ENCODE results near the gene MTMR12.
A peak's percentile ranks its signal among the peaks of the same experiment; 100 is the strongest.

Gene MTMR12

DNA sequence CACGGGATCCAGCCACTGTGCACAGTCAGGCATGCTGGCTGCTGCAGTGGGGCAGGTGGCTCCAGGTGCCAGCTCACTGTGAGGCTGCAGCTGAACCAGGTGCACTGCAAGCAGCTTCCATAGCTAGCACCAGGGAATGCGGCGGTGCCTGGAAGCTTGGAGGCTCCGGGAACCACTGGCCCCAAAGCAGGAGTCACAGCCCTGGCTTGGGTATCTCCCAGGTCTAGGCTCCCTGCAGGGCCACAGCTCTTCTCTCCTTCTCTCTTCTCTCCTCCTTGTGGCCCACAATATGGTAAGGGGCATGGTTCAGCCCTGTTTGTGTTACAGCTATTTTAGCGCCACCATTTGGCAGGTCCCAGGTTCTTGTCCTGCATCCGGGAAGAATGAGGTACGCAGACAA, 6.7 kb upstream of the MTMR12 start:
- no peak overlapping the region for H4K8ac ChIP-seq (ENCODE audit: low read depth, low read length)
- peak overlapping the region; percentile 17 for H3K23ac ChIP-seq (ENCODE audit: low read depth, low read length, poor library complexity)
- no peaks in the 10 kb centered on the region for H3K27me3 ChIP-seq (ENCODE audit: control insufficient read depth in 3 of 3, insufficient read depth in 3 of 3, low read depth in 1 of 3, low read length in 3 of 3)
- no peak overlapping the region for H3K27ac ChIP-seq (replicated peaks; ENCODE audit: low read length)
- H3K9ac ChIP-seq (ENCODE audit: low read depth, low read length, poor library complexity) = no peak overlapping the region
- H3K79me1 ChIP-seq (ENCODE audit: low read depth, low read length) = no peaks in the 10 kb centered on the region
- H2AK5ac ChIP-seq (ENCODE audit: low read depth, low read length) = peak overlapping the region; percentile 14
- no peak overlapping the region for H2BK5ac ChIP-seq (ENCODE audit: low read length)
- no peak overlapping the region for H3K14ac ChIP-seq (ENCODE audit: low read length)
- no peak overlapping the region for H4K91ac ChIP-seq (ENCODE audit: low read depth, low read length, poor library complexity)
- WGBS, 2 donors (ENCODE audit: extremely low coverage in 2 of 2, insufficient read length in 2 of 2, insufficient replicate concordance in 1 of 2) = no CpG with 5 or more reads among the region's 7 CpGs
- peak overlapping the region; percentile 87 for H2BK15ac ChIP-seq (ENCODE audit: low read length)
- H3K4me1 ChIP-seq (ENCODE audit: control insufficient read depth in 2 of 2, insufficient read depth in 1 of 2, low read depth in 1 of 2, low read length in 2 of 2) = no peaks in the 10 kb centered on the region
- no peak overlapping the region for H3K4ac ChIP-seq (ENCODE audit: low read length)
- no peak overlapping the region for H2BK120ac ChIP-seq (ENCODE audit: low read depth, low read length)
- no peak overlapping the region for H3K4me2 ChIP-seq (ENCODE audit: insufficient read depth, low read length, poor library complexity, severe bottlenecking)
- H2AFZ ChIP-seq (ENCODE audit: low read length) = no peak overlapping the region
- H3K9me3 ChIP-seq (replicated peaks in 1 of 2; ENCODE audit: control insufficient read depth in 2 of 2, insufficient read depth in 1 of 2, low read depth in 1 of 2, low read length in 2 of 2) = peaks cover 2 to 5% of the 10 kb centered on the region in 2 donors
- peak overlapping the region in 1 of 2 donors; percentile 63 for H3K4me3 ChIP-seq (ENCODE audit: low read length in 2 of 2)
- no peak for DNase-seq (ENCODE audit: low spot score)
- H3K36me3 ChIP-seq (replicated peaks in 1 of 2; ENCODE audit: control insufficient read depth in 2 of 2, insufficient read depth in 2 of 2, low read length in 2 of 2) = no peaks in the 10 kb centered on the region
- peak overlapping the region; percentile 81 for H2BK12ac ChIP-seq (ENCODE audit: low read length)
- peak overlapping the region; percentile 57 for H3K18ac ChIP-seq (ENCODE audit: low read length)

GRCh38 chr5:32317041-32317440, 4.3 kb upstream of the MTMR12 start:
- WGBS, 2 donors (ENCODE audit: extremely low coverage in 2 of 2, insufficient read length in 2 of 2, insufficient replicate concordance in 1 of 2) = no CpG with 5 or more reads among the region's 7 CpGs
- Histone ChIP-seq H3K4me2 (ENCODE audit: insufficient read depth, low read length, poor library complexity, severe bottlenecking) (no peak overlapping the region), H3K9me3 (replicated peaks in 1 of 2; ENCODE audit: control insufficient read depth in 2 of 2, insufficient read depth in 1 of 2, low read depth in 1 of 2, low read length in 2 of 2) (peaks cover 2 to 5% of the 10 kb centered on the region in 2 donors), H3K79me1 (ENCODE audit: low read depth, low read length) (peaks cover 3% of the 10 kb centered on the region), H3K27me3 (ENCODE audit: control insufficient read depth in 3 of 3, insufficient read depth in 3 of 3, low read depth in 1 of 3, low read length in 3 of 3) (no peaks in the 10 kb centered on the region), H2AFZ (ENCODE audit: low read length) (no peak overlapping the region), H3K9ac (ENCODE audit: low read depth, low read length, poor library complexity) (peak overlapping the region; percentile 54), H3K4ac (ENCODE audit: low read length) (no peak overlapping the region), H4K8ac (ENCODE audit: low read depth, low read length) (no peak overlapping the region), H3K14ac (ENCODE audit: low read length) (no peak overlapping the region), H2BK5ac (ENCODE audit: low read length) (no peak overlapping the region), H2AK5ac (ENCODE audit: low read depth, low read length) (peak overlapping the region; percentile 3), H3K36me3 (replicated peaks in 1 of 2; ENCODE audit: control insufficient read depth in 2 of 2, insufficient read depth in 2 of 2, low read length in 2 of 2) (no peaks in the 10 kb centered on the region), H2BK12ac (ENCODE audit: low read length) (no peak overlapping the region), H3K4me3 (ENCODE audit: low read length in 2 of 2) (peak overlapping the region in 1 of 2 donors; percentile 6), H2BK15ac (ENCODE audit: low read length) (no peak overlapping the region), H3K23ac (ENCODE audit: low read depth, low read length, poor library complexity) (no peak overlapping the region), H4K91ac (ENCODE audit: low read depth, low read length, poor library complexity) (no peak overlapping the region), H3K27ac (replicated peaks; ENCODE audit: low read length) (no peak overlapping the region), H3K4me1 (ENCODE audit: control insufficient read depth in 2 of 2, insufficient read depth in 1 of 2, low read depth in 1 of 2, low read length in 2 of 2) (no peaks in the 10 kb centered on the region), H3K18ac (ENCODE audit: low read length) (no peak overlapping the region), H2BK120ac (ENCODE audit: low read depth, low read length) (no peak overlapping the region)
- DNase-seq (ENCODE audit: low spot score) = no peak

DNA sequence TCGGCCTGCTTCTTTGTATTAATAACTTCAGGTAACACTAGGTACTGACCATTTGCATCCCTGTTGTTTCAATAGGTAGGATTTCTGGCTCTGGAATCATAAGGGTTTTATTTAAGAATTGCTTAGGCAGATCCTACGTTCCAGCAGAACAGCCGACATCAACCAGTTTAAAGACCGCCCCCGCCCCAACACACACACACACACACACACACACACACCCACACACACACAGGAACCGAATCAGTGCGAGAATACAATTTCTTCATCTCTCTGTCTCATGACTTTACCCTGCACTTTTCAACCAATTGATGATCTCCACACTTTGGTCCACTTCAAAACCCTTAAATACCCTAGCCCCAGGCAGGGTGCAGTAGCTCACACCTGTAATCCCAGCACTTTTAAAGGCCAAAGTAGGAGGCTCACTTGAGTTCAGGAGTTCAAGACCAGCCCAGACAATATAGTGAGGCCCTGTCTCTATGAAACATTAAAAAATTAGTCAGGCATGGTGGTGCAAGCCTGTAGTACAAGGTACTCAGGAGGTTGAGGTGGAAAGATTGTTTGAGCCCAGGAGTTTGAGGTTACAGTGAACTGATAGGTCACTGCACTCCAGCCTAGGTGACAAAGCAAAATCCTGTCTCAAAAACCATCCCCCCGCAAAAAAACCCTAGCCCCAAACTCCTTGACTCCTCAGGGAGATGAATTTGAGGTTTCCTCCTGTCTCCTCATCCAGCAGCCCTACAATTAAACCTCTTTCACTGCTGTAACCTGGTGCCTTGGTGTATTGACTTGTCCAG, 2.7 kb upstream of the MTMR12 start:
- Histone ChIP-seq H3K14ac (ENCODE audit: low read length) (no peak overlapping the region), H3K23ac (ENCODE audit: low read depth, low read length, poor library complexity) (no peak overlapping the region), H3K27me3 (ENCODE audit: control insufficient read depth in 3 of 3, insufficient read depth in 3 of 3, low read depth in 1 of 3, low read length in 3 of 3) (no peaks in the 10 kb centered on the region), H3K9ac (ENCODE audit: low read depth, low read length, poor library complexity) (no peak overlapping the region), H3K4me3 (ENCODE audit: low read length in 2 of 2) (no peak overlapping the region), H3K36me3 (replicated peaks in 1 of 2; ENCODE audit: control insufficient read depth in 2 of 2, insufficient read depth in 2 of 2, low read length in 2 of 2) (peaks cover 0 to 3% of the 10 kb centered on the region in 2 donors), H4K8ac (ENCODE audit: low read depth, low read length) (no peak overlapping the region), H3K4me2 (ENCODE audit: insufficient read depth, low read length, poor library complexity, severe bottlenecking) (peak overlapping the region; percentile 2), H2BK5ac (ENCODE audit: low read length) (no peak overlapping the region), H3K79me1 (ENCODE audit: low read depth, low read length) (peaks cover 4% of the 10 kb centered on the region), H4K91ac (ENCODE audit: low read depth, low read length, poor library complexity) (no peak overlapping the region), H3K18ac (ENCODE audit: low read length) (no peak overlapping the region), H2BK15ac (ENCODE audit: low read length) (no peak overlapping the region), H3K4ac (ENCODE audit: low read length) (no peak overlapping the region), H2BK12ac (ENCODE audit: low read length) (no peak overlapping the region), H2AK5ac (ENCODE audit: low read depth, low read length) (no peak overlapping the region), H3K9me3 (replicated peaks in 1 of 2; ENCODE audit: control insufficient read depth in 2 of 2, insufficient read depth in 1 of 2, low read depth in 1 of 2, low read length in 2 of 2) (no peaks in the 10 kb centered on the region), H2BK120ac (ENCODE audit: low read depth, low read length) (no peak overlapping the region), H3K4me1 (ENCODE audit: control insufficient read depth in 2 of 2, insufficient read depth in 1 of 2, low read depth in 1 of 2, low read length in 2 of 2) (peaks cover 5% of the 10 kb centered on the region in 2 donors), H3K27ac (replicated peaks; ENCODE audit: low read length) (no peak overlapping the region), H2AFZ (ENCODE audit: low read length) (no peak overlapping the region)
- no CpG with 5 or more reads among the region's 8 CpGs for WGBS, 2 donors (ENCODE audit: extremely low coverage in 2 of 2, insufficient read length in 2 of 2, insufficient replicate concordance in 1 of 2)
- DNase-seq (ENCODE audit: low spot score) = no peak

GRCh38 chr5:32314658-32315057, 1.9 kb upstream of the MTMR12 start:
- no peak overlapping the region for H2AK5ac ChIP-seq (ENCODE audit: low read depth, low read length)
- peaks cover 4% of the 10 kb centered on the region for H3K79me1 ChIP-seq (ENCODE audit: low read depth, low read length)
- no peak overlapping the region for H3K27ac ChIP-seq (replicated peaks; ENCODE audit: low read length)
- peaks cover 5% of the 10 kb centered on the region in 2 donors for H3K4me1 ChIP-seq (ENCODE audit: control insufficient read depth in 2 of 2, insufficient read depth in 1 of 2, low read depth in 1 of 2, low read length in 2 of 2)
- no CpG with 5 or more reads among the region's 5 CpGs for WGBS, 2 donors (ENCODE audit: extremely low coverage in 2 of 2, insufficient read length in 2 of 2, insufficient replicate concordance in 1 of 2)
- no peak overlapping the region for H3K23ac ChIP-seq (ENCODE audit: low read depth, low read length, poor library complexity)
- no peak overlapping the region for H2AFZ ChIP-seq (ENCODE audit: low read length)
- no peak overlapping the region for H2BK15ac ChIP-seq (ENCODE audit: low read length)
- H4K91ac ChIP-seq (ENCODE audit: low read depth, low read length, poor library complexity) = no peak overlapping the region
- no peak overlapping the region for H3K14ac ChIP-seq (ENCODE audit: low read length)
- H3K36me3 ChIP-seq (replicated peaks in 1 of 2; ENCODE audit: control insufficient read depth in 2 of 2, insufficient read depth in 2 of 2, low read length in 2 of 2) = peaks cover 0 to 9% of the 10 kb centered on the region in 2 donors
- no peak overlapping the region for H3K18ac ChIP-seq (ENCODE audit: low read length)
- no peak overlapping the region for H3K4me2 ChIP-seq (ENCODE audit: insufficient read depth, low read length, poor library complexity, severe bottlenecking)
- no peaks in the 10 kb centered on the region for H3K9me3 ChIP-seq (replicated peaks in 1 of 2; ENCODE audit: control insufficient read depth in 2 of 2, insufficient read depth in 1 of 2, low read depth in 1 of 2, low read length in 2 of 2)
- H3K27me3 ChIP-seq (ENCODE audit: control insufficient read depth in 3 of 3, insufficient read depth in 3 of 3, low read depth in 1 of 3, low read length in 3 of 3) = no peaks in the 10 kb centered on the region
- H2BK5ac ChIP-seq (ENCODE audit: low read length) = no peak overlapping the region
- H3K4me3 ChIP-seq (ENCODE audit: low read length in 2 of 2) = no peak overlapping the region
- DNase-seq (ENCODE audit: low spot score) = no peak
- no peak overlapping the region for H3K9ac ChIP-seq (ENCODE audit: low read depth, low read length, poor library complexity)
- no peak overlapping the region for H2BK120ac ChIP-seq (ENCODE audit: low read depth, low read length)
- H4K8ac ChIP-seq (ENCODE audit: low read depth, low read length) = no peak overlapping the region
- H3K4ac ChIP-seq (ENCODE audit: low read length) = no peak overlapping the region
- H2BK12ac ChIP-seq (ENCODE audit: low read length) = no peak overlapping the region

Measured in neuronal stem cell (in vitro differentiated cells).